MV-4-11 (cell line): Measurements from ENCODE around the gene PHACTR1.

ENCODE experiments used
- DNase-seq: peaks from one replicate; lab custom pipeline; 2025; lab: John Stamatoyannopoulos, UW

PHACTR1 gene

GRCh38 chr6:13072686-13073347 is 356.2 kb downstream of the PHACTR1 start:
- DNase-seq: no peak

DNA sequence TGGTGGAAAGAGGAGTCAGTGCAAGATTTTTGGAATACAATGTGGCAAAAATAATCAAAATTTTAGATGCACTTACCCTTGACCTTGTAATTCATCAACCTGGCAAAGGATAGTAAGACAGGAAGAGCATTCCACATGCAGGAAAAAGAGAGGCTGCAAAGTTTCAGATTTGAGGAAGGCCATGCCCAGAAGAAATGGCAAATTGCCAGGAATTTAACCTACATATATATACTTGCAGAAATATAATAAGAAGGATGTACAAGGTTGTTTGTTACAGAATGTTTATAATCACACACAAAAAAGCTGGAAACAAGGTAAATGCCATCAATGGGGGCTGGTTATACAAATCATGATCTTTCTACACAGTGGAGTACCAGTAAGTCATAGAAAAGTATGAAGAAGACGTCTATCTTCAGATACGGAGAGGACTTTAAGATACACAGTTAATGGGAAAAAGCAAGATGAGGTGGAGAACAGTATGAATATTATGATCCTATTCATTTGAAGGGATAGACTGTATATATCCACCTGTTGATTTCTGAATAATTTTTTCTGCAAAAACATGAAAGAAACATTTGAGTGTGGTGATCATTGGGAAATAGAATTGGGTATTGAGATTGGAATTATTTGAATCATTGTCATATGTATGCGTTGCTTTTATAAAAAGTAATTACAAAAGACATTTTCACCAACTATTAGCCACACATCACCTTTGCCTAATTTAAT is 358.0 kb downstream of the PHACTR1 start:
- DNase-seq: no peak

DNA sequence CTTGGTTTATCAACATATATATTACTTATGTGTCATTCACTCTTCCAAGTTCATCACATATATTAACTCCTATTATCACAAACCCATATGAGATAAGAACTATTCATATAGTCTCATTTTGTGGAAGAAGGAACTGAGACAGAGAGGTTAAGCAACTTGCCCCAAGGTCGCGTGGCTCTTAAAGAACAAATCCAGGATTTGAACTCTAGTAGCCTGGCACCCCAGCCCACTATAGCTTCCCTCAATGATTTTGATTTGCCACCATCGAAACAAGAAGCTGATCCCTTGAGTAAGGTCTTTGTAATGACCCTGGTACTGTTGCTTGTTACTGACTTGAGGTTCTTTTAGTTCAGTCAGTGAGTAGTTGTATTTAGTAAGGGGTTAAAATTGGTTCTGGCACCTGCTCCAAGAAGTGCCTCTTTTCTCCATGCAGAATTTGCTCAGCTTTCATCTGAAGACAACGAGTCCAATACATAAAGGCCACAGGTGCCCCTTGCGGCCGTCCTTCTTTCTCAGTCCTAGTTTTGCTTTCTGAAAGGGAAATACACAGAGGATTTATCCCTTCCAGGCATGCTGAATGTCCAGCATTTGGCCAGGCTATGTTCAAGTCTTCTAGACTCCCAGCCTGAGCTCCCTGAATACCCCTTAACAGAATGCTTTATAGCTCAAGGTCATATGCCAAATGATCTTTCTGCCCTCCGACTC is 358.7 kb downstream of the PHACTR1 start:
- DNase-seq: peak; percentile 79

- DNase-seq: no peak
Observed at GRCh38 chr6:13076575-13076974, 360.0 kb downstream of the PHACTR1 start.

DNA sequence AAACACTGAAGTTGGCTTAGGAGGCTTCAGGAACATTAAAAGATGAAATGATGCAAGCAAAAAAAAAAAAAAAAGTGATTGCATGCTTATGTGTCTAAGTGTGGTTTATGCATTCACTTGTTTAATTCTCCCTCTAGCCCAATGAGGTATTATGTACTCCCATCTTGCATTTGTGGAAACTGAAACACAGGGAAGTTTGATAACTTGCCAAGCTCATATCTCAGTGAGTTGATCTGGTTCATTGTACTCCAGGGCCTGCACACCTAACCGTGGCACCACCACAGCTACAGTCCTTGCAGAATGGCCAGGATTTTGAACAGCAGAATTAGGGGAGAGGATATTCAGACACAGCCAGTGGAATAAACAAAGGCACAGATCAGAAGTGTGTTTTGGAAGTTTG is 360.6 kb downstream of the PHACTR1 start:
- DNase-seq: no peak

GRCh38 chr6:13079096-13079723 is 362.6 kb downstream of the PHACTR1 start:
- no peak for DNase-seq

DNA sequence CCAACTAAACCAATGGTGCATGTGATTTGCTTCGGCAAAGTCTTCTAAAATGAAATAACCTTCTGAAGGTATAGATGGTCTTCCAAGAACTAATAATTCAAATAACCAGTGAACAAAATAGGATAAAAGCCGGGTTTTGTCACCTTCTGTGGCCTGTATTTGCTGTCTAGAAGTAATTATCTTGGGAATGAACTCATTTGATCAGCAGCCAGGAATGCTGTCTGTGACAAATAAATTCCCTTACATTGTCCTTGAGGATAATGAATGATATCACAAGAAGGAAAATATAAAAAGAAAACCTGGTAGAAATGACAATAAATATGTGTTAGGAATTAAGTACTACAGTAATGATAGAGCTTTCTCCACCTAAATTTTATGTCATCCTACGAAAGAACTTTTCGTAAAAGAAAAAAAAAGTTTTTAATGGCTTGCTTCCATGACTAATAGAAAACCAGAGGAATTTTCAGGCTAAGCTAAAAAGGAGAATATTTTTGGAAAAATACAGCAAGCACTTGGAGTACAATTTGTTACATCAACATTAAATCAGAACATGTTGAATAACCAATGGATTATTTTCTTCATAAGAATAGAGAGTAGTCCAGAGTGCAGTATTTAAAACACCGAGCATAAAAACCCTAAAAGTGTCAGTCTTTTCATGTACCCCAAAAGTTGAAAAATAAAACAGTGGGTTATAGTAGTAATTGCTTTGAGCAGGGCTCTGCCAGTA is 364.1 kb downstream of the PHACTR1 start:
- no peak for DNase-seq

- DNase-seq: no peak
Observed at GRCh38 chr6:13081189-13081563, 364.6 kb downstream of the PHACTR1 start.

GRCh38 chr6:13089296-13089994 is 372.9 kb downstream of the PHACTR1 start:
- DNase-seq: no peak

DNA sequence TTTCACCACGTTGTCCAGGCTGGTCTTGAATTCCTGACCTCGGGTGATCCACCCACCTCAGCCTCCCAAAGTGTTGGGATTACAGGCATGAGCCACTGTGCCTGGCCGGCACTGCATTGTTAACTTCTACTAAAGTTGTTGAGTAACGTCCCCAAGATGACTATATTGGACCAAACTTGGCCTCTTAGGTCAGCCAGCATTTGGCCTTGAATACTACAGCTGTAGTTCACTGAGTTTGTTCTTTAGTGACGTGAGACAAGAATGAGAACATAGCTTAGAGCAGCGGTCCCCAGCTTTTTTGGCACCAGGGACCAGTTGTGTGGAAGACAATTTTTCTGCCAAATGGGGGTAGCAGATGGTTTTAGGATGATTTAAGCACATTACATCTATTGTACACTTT is 374.6 kb downstream of the PHACTR1 start:
- DNase-seq: no peak

GRCh38 chr6:13094781-13095425 is 378.3 kb downstream of the PHACTR1 start:
- DNase-seq: no peak

DNA sequence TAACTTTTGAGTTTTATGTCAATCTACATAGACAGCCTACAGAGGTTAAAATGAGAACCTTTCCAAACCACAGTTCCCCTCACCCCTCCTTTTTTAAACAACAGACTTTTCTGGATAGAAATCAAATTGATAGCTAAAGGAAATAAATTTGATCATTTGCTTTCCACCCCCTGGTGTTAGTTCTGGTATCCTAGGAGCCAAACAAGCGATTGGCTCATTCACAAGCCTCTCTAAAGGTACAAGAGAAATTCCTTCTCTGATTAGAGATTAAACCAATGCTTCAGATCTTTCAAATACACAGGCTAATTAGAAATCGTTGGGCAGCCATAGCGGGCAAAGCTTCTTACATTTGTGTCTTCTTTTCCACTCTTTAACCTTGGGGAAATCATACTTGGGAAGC is 379.5 kb downstream of the PHACTR1 start:
- DNase-seq: no peak

DNA sequence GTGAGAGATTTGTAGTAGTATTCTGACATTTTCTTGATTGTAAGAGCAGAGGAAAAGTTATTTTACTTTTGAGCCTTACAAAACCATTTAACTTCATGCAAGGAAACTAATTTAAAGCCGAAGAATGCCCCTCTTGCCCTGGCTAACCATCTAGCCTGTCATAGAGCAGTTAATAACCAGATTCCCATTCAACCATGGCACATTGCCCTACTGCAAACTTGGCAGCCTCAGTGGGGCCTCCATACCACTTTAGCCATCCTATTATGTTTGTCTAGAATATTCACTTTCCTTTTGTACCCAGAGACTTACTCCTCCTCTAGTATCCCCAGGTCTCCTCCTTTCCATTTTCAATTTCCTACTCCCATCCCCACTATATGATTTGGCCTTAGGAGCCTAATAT is 380.9 kb downstream of the PHACTR1 start:
- no peak for DNase-seq

GRCh38 chr6:13098006-13098405 is 381.4 kb downstream of the PHACTR1 start:
- no peak for DNase-seq

DNA sequence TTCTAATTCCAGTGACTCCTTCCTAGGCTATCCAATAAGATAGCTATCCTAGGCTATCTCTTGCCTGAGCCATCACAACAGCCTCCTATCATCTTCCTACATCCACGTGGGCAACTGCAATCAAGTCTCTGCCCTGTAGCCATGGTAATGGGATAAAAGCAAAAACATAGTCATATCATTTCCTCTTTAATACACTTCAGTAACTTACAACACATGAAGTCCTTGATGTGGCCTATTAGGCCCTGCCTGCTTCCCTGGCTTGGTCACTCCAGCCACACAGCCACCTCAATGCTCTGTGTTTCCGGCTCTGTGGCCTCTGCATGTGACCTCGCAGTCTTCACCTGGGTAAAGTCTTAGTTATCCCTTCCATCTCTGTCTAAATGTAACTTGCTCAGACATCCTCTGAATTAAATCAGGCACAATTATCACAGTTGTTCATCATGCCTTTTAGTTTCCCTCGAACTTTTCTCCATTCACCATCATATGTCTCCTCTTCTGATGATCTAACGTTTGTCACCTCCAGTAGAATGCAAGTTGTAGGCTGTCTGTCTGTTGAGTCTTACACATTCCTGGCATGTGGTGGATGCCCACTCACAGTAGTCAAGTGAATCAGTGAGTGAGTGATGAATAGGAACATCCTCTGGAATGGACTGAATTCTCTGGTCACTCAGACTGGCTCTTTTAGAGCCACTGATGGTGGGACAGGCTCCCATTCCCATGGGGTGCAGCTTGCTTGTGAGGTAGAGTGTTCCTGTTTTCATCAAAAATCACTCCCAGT is 382.4 kb downstream of the PHACTR1 start:
- peak; percentile 20 for DNase-seq

DNA sequence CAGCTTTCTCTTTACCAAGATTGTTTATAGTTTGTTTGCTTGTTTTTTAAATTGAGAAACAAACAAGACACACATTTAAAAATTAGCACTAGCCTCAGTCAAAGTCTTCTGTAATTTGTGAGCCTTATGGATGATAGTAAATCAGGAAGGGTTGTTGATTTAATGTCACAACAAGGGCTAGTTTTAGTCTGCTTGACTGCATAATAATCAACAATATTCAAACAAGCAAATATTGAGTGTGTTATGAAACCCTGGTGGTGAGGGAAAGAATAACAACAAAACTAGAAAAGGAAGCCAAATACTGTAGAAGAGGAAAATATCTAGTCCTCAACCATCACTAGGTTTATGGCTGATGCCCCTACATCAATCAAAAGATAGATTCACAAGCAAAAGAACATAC is 383.2 kb downstream of the PHACTR1 start:
- no peak for DNase-seq

GRCh38 chr6:13101409-13101808 is 384.8 kb downstream of the PHACTR1 start:
- DNase-seq: no peak

DNA sequence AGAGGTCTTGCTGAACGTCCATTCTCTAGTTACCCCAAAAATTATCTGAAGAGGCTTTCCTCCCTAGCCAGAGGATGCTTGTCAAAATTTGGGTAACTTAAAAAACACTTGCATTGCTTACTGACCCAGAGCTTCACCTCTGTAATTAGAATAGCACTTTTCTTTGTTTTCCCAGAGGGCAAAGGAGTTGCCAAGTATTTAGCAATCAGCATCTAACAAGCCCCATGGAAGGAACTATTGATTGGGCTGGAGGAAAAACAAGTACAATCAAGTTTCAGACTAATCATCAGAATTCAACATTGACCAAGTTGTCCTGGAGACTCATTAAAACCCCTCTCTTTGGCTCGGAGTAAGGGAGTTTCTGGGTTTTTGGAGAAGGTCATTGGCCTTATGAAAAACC is 385.4 kb downstream of the PHACTR1 start:
- no peak for DNase-seq

DNA sequence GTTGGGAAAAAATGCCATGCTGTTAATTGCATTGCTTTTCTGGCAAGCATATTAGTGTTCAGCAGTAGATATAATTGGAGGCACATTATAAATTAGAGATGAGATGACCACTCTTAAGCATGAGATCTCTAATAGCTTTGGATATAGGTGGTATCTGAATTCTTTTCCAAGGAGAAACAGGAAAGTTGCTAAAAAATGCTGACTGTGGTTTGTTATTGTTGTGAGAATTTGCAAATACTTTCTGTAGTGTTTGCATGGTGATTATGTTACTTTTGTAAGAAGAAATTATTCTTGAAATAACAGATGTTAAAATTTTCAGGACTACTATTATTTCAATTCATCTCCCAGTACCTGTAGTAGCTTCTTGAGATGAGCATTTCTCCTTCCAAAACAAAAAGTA is 386.6 kb downstream of the PHACTR1 start:
- DNase-seq: no peak

- no peak for DNase-seq
Observed at GRCh38 chr6:13105139-13105538, 388.6 kb downstream of the PHACTR1 start.
